Common myeloid progenitor, CD34-positive (primary cell): ENCODE data around the gene PPP1R37.

ENCODE experiments used
- CTCF ChIA-PET: fragments of 350-600 bp; sonication (Branson Sonifier 250); formaldehyde crosslinking; loops from one replicate; lab custom pipeline; 2021; ENCODE audit warnings: antibody characterized with exemption; lab: Charles Lee
- POLR2A ChIA-PET: fragments of 350-600 bp; sonication (Branson Sonifier 250); formaldehyde crosslinking; loops from one replicate; lab custom pipeline; 2021; ENCODE audit warnings: antibody characterized with exemption; lab: Charles Lee
- DNase-seq, 3 donors: peaks; one replicate each; pipeline versions ENCODE4 v3.0.0 to v3.0.0-alpha.2; 2013
- H3K27ac ChIP-seq, 2 experiments: 1 replicate in 1 of 2; 2 replicates in 1 of 2; pipeline ENCODE4 v1.7.0; 2013; ENCODE audit warnings: inconsistent platforms in 2 of 2, low read length in 2 of 2, mild to moderate bottlenecking in 2 of 2, low read depth in 1 of 2, moderate library complexity in 1 of 2; ENCODE audit not compliant: severe bottlenecking in 2 of 2, insufficient read depth in 1 of 2, poor library complexity in 1 of 2
- H3K27me3 ChIP-seq, 5 experiments: replicated peaks in 2 of 5; 1 replicate in 3 of 5; 2 replicates in 2 of 5; pipeline versions ENCODE4 v1.6.1 to v1.7.0; 2013; ENCODE audit warnings: low read length in 4 of 5, mild to moderate bottlenecking in 2 of 5, moderate library complexity in 2 of 5, inconsistent platforms in 1 of 5; ENCODE audit not compliant: insufficient read depth in 5 of 5, control insufficient read depth in 4 of 5
- H3K36me3 ChIP-seq, 4 experiments: 1 replicate in 2 of 4; 2 replicates in 2 of 4; pipeline versions ENCODE4 v1.6.1 to v1.7.0; 2013; ENCODE audit warnings: low read length in 3 of 4, control low read depth in 1 of 4, mild to moderate bottlenecking in 1 of 4; ENCODE audit not compliant: control insufficient read depth in 4 of 4, insufficient read depth in 4 of 4
- H3K4me1 ChIP-seq, 4 experiments: 1 replicate in 3 of 4; 2 replicates in 1 of 4; pipeline versions ENCODE4 v1.6.1 to v1.7.1; 2013; ENCODE audit warnings: low read length in 3 of 4, mild to moderate bottlenecking in 3 of 4, control low read depth in 1 of 4, inconsistent platforms in 1 of 4, moderate library complexity in 1 of 4; ENCODE audit not compliant: control insufficient read depth in 4 of 4, insufficient read depth in 4 of 4; ENCODE audit errors: control extremely low read depth in 1 of 4
- H3K4me3 ChIP-seq, 7 experiments: 1 replicate in 4 of 7; 2 replicates in 3 of 7; pipeline versions ENCODE4 v1.5.1 to v1.7.0; 2013; ENCODE audit warnings: mild to moderate bottlenecking in 7 of 7, low read length in 6 of 7, moderate library complexity in 6 of 7, inconsistent platforms in 2 of 7, low read depth in 2 of 7, control low read depth in 1 of 7; ENCODE audit not compliant: insufficient read depth in 4 of 7, control insufficient read depth in 1 of 7; ENCODE audit errors: extremely low read depth in 1 of 7
- H3K9me3 ChIP-seq, 5 experiments: 1 replicate in 4 of 5; 2 replicates in 1 of 5; pipeline versions ENCODE4 v1.6.1 to v1.7.1; 2013; ENCODE audit warnings: low read length in 4 of 5, mild to moderate bottlenecking in 2 of 5, inconsistent platforms in 1 of 5, low read depth in 1 of 5, moderate library complexity in 1 of 5; ENCODE audit not compliant: control insufficient read depth in 4 of 5, insufficient read depth in 2 of 5; ENCODE audit errors: control extremely low read depth in 1 of 5
- WGBS: methylation state at CpG from one replicate; pipeline ENCODE4 v1.1.5; 2013; ENCODE audit not compliant: insufficient coverage; 5-methylcytosine and 5-hydroxymethylcytosine counted together

The PPP1R37 gene

DNA sequence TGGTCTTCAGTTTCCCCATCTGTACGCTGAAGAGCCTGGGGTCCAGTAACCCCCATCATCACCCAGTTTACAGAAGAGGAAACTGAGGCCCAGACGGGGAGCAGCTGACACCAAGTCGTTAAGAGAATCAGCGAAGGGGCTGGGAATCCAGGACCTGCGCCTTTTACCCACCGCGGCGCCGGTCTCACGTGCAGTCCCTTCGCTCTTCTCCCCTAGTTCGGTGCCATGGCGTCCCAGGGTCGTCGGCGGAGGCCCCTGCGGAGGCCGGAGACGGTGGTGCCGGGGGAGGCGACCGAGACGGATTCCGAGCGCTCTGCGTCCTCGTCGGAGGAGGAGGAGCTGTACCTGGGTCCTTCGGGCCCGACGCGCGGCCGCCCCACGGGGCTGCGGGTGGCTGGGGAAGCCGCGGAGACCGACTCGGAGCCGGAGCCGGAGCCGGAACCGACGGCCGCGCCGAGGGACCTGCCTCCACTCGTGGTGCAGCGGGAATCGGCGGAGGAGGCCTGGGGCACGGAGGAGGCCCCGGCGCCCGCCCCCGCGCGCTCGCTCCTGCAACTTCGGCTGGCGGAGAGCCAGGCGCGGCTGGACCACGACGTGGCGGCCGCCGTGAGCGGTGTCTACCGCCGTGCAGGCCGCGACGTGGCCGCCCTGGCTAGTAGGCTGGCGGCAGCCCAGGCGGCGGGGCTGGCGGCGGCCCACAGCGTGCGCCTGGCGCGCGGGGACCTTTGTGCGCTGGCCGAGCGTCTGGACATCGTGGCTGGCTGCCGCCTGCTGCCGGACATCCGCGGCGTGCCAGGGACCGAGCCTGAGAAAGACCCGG, 86.3 kb downstream of the PPP1R37 start:
- WGBS = 7% methylated on average over 76 of the region's 97 CpGs
- H3K36me3 ChIP-seq = peaks cover 0 to 8% (median 4%) of the 10 kb centered on the region in 4 experiments
- ChIA-PET CTCF (interaction anchor here (0.6 to 2.0 kb wide), 7 partner anchors 9 to 238 kb away, joined by 3 to 9 read pairs (median 3); no protein-coding TSS in a partner anchor), POLR2A (interaction anchor here (0.9 kb wide), 1 partner anchor 27 kb away, joined by 3 read pairs; no protein-coding TSS in a partner anchor)
- no peaks in the 10 kb centered on the region for H3K9me3 ChIP-seq
- peak in 2 of 3 donors; percentile 57 to 61 for DNase-seq
- no peaks in the 10 kb centered on the region for H3K27me3 ChIP-seq
- H3K4me1 ChIP-seq = peaks cover 0 to 37% (median 25%) of the 10 kb centered on the region in 4 experiments
- peak overlapping the region; percentile 54 to 87 for H3K27ac ChIP-seq
- H3K4me3 ChIP-seq = peak overlapping the region; percentile 79 to 98 (median 96)

DNA sequence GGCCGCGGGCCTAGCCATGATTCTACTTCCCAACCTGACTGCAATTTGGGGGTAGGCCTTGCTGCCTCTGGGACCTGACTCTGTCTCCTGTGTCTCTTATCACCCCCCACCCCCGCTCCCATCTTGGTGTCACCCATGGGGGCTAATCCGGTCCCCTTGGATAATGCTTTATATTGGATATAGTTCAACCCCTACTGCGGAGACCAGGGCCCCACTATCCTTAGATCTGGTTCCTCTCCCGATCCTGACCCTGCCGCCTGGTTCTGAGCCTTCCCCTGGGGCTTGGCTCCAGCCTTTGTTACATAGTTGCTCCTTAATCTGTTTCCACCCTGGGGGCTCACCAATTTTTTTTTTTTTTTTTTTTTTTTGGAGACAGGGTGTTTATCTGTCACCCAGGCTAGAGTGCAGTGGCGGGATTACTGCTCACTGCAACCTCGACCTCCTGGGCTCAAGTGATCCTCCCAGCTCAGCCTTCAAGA, 87.0 kb downstream of the PPP1R37 start:
- peaks cover 0 to 38% (median 26%) of the 10 kb centered on the region in 4 experiments for H3K4me1 ChIP-seq
- H3K27ac ChIP-seq = peak overlapping the region in 1 of 2 experiments; percentile 87
- H3K4me3 ChIP-seq = peak overlapping the region; percentile 79 to 98 (median 96)
- 58% methylated on average over 5 of the region's 9 CpGs for WGBS
- H3K36me3 ChIP-seq = peaks cover 0 to 8% (median 4%) of the 10 kb centered on the region in 4 experiments
- H3K9me3 ChIP-seq = no peaks in the 10 kb centered on the region
- no peaks in the 10 kb centered on the region for H3K27me3 ChIP-seq
- no peak for DNase-seq
- POLR2A ChIA-PET = no interaction called here
- CTCF ChIA-PET = interaction anchor here (0.6 to 1.0 kb wide), 2 partner anchors 32 to 237 kb away, joined by 3 read pairs; no protein-coding TSS in a partner anchor

DNA sequence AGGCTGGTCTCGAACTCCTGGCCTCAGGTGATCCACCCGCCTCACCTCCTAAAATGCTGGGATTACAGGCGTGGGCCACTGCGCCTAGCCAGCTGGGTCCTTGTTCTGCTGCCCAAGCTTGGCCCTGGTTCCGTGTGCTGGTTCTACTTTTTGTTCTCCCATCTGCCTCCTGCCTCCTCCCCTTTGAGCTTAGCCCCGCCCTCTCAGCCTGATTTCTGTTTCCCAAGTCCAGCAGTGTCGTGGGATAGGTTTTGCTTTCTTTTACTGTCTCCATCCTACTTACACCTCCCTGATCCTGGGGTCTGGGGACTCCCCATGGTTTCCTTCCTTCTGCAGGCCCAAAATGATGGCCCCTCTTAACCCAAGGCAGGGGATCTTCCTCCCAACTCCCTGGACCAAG, 88.0 kb downstream of the PPP1R37 start:
- Histone ChIP-seq H3K4me3 (no peak overlapping the region), H3K4me1 (peaks cover 0 to 42% (median 29%) of the 10 kb centered on the region in 4 experiments), H3K27ac (no peak overlapping the region), H3K9me3 (no peaks in the 10 kb centered on the region), H3K36me3 (peaks cover 0 to 8% (median 4%) of the 10 kb centered on the region in 4 experiments), H3K27me3 (no peaks in the 10 kb centered on the region)
- CTCF ChIA-PET = interaction anchor here (0.9 to 1.0 kb wide), 2 partner anchors 33 to 95 kb away, joined by 3 read pairs; no protein-coding TSS in a partner anchor
- no peak for DNase-seq
- WGBS = 98% methylated on average over 7 of the region's 7 CpGs
- POLR2A ChIA-PET = no interaction called here

GRCh38 chr19:45182758-45183157, 89.8 kb downstream of the PPP1R37 start:
- peaks cover 0 to 8% (median 4%) of the 10 kb centered on the region in 4 experiments for H3K36me3 ChIP-seq
- H3K27ac ChIP-seq = no peak overlapping the region
- DNase-seq = no peak
- no peaks in the 10 kb centered on the region for H3K27me3 ChIP-seq
- H3K4me1 ChIP-seq = peaks cover 0 to 34% (median 23%) of the 10 kb centered on the region in 4 experiments
- no peaks in the 10 kb centered on the region for H3K9me3 ChIP-seq
- no peak overlapping the region for H3K4me3 ChIP-seq
- ChIA-PET POLR2A (no interaction called here), CTCF (interaction anchor here (0.9 to 2.3 kb wide), 10 partner anchors 9 to 219 kb away, joined by 3 to 9 read pairs (median 4); no protein-coding TSS in a partner anchor)
- 84% methylated on average over 4 of the region's 4 CpGs for WGBS

- WGBS = 100% methylated on average over 4 of the region's 5 CpGs
- ChIA-PET POLR2A (no interaction called here), CTCF (interaction anchor here (1.1 to 2.3 kb wide), 3 partner anchors 8 to 44 kb away, joined by 3 to 9 read pairs (median 4); no protein-coding TSS in a partner anchor)
- Histone ChIP-seq H3K4me1 (peaks cover 0 to 30% (median 22%) of the 10 kb centered on the region in 4 experiments), H3K27me3 (no peaks in the 10 kb centered on the region), H3K4me3 (no peak overlapping the region), H3K27ac (no peak overlapping the region), H3K9me3 (no peaks in the 10 kb centered on the region), H3K36me3 (peaks cover 0 to 8% (median 4%) of the 10 kb centered on the region in 4 experiments)
- DNase-seq = no peak
These were observed 91.1 kb downstream of the PPP1R37 start for GRCh38 chr19:45184115-45184514.

DNA sequence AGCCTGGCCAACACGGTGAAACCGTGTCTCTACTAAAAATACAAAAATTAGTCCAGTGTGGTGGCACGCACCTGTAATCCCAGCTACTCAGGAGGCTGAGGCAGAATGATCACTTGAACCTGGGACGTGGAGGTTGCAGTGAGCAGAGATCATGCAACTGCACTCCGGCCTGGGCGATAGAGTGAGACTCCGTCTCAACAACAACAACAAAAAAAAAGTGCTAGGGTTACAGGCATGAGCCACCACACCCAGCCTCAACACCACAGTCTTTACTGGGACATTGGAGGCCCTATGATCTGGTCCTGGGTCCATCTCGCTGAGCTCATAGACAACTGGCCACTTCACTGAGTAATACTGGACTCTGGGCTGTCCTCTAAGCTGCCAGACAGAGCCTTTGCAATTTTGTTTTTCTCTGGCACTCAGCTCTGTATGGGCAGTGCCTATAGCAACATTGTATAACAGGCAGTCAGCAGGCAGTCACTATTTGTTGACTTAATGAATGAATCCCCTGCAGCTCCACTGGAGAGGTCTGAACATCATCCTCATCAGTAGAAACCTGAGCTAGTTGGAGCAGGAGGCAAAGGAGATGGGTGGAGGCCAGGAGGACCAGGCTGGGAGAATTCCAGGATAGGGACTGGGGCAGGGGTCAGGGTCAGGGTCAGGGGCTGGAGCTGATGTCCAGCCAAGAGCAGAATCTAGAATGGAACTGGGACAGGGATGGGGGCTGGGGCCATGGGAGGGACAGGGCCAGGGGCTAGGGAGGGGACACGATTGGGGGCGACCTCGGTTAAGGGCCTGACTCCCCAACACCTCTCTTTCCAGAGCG, 93.7 kb downstream of the PPP1R37 start:
- Histone ChIP-seq H3K27ac (no peak overlapping the region), H3K27me3 (no peaks in the 10 kb centered on the region), H3K36me3 (peaks cover 0 to under 1% (median under 1%) of the 10 kb centered on the region in 4 experiments), H3K9me3 (no peaks in the 10 kb centered on the region), H3K4me1 (peaks cover 0 to 14% (median 11%) of the 10 kb centered on the region in 4 experiments), H3K4me3 (no peak overlapping the region)
- CTCF ChIA-PET = interaction anchor here (0.7 to 2.6 kb wide), 9 partner anchors 9 to 107 kb away, joined by 3 to 15 read pairs (median 4); partner anchors contain the start of gene GEMIN7
- 93% methylated on average over 7 of the region's 12 CpGs for WGBS
- DNase-seq = no peak
- POLR2A ChIA-PET = interaction anchor here (0.5 kb wide), 1 partner anchor 1493 kb away, joined by 3 read pairs; no protein-coding TSS in a partner anchor
